Muscle of back (tissue), 11 donors: Measurements from ENCODE around the gene MTHFD1L. TPM values are rescaled to one million over a fixed set of nuclear protein-coding genes. Genes with fewer than 3 reads are reported as not detected.

Source experiments
- DNase-seq, 3 donors: peaks; one replicate each; pipeline versions ENCODE4 v3.0.0 to v3.0.0-alpha.2; 2013
- polyA plus RNA-seq, 10 donors: library from polyadenylated mRNA; unstranded; fragments of 120-200 nt; gene quantifications; one replicate each; pipeline ENCODE4 v1.2.1, GENCODE V29; 2013; ENCODE audit not compliant: insufficient read length in 10 of 10

Gene MTHFD1L
- polyA plus RNA-seq, 10 donors = 20.5 to 31.5 (median 24.6) TPM

DNA sequence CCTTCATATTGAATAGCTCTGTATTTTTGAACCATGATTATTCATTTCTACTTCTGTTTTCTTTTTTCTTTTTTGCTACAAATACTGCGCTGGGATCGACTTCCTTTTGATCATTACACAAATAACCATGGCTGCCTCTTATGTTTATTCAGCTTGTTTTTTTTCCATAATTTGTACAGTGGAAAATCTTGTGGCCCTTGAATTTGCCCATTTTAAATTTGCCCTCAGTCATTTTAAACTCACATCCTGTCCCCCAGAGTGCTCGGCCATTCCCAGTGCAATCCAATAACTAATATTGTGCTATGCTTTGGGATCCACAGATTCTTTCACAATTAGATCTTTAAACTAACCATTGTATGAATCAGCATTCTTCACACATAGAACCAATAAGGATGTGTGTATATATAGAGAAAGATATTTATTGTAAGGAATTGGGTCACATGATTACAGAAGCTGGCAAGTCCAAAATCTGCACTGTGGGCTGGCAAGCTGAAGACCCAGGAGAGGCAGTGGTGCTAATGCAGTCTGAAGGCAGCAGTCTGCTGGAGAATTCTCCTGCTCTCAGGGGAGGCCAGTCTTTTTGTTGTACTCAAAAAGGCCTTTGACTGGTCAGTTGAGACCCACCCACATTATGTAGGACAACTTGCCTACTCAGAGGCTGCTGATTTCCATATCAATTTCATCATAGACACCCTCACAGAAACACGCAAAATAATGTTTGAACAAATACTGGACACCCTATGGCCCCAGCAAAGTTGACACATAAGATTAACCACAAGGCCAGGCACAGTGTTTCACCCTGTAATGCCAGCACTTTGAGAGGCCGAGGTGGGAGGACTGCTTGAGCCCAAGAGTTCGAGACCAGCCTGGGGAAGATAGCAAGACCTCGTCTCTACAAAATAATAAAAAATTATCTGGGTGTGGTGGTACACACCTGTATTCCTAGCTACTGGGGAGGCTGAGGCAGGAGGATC lies 147.1 kb downstream of the MTHFD1L start:
- DNase-seq = no peak

DNA sequence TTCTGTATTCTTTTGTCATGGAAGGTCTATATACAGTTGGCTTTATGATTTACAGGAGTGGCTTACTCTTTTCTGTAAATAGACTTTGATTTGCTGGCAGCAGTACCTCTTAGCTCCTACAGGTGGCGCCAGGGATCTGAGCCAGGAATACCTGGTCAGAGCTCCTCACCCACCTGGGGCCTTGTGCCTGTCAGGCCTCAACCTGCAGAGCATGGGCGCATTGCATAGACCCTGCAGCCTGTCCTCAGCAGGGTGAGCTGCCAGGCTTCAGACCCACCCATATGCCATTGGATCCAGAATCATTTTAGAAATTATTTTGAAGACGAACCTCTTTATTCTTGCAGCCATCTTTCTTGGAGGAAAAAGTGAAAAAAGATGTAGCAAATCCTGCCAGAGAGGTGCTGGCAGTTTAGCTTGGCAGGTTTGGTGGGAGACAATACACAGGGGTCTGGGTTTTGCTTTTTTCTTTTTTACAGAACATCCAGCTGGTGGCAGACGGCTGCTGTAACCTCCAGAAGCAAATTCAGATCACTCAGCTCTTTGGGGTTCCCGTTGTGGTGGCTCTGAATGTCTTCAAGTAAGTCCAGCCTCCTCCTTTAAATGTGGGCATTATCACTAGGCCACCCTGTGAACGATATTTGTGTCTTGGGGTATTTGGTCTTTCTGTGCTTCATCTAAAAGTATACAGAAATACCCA lies 149.1 kb downstream of the MTHFD1L start:
- peak; percentile 63 to 87 (median 82) for DNase-seq

DNA sequence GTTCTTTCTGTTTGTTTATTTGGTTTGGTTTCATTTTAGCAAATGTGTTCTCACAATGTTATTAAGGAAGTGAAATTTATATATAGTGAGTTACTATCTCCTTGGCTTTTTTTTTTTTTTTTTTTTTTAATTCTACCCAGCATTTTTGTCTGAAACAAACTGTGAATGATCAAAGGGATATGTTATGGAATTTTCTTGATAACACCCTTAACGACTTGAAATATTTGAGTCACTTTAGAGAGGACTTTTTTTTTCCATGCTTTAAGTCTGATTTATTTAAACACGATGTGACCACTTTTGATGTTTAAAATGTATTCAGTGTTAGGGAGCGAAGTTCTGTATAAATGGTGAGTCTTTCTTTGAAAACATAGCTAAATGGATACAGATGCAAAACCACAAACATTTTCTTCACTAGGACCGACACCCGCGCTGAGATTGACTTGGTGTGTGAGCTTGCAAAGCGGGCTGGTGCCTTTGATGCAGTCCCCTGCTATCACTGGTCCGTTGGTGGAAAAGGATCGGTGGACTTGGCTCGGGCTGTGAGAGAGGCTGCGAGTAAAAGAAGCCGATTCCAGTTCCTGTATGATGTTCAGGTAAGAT lies 149.7 kb downstream of the MTHFD1L start:
- DNase-seq = no peak

GRCh38 chr6:151016107-151016506 lies 150.6 kb downstream of the MTHFD1L start:
- no peak for DNase-seq

- DNase-seq = no peak
Observed at GRCh38 chr6:151018046-151018445, 152.5 kb downstream of the MTHFD1L start.

- DNase-seq = no peak
Observed at GRCh38 chr6:151018911-151019782, 153.6 kb downstream of the MTHFD1L start.

GRCh38 chr6:151021896-151022295 lies 156.4 kb downstream of the MTHFD1L start:
- peak in 1 of 3 donors; percentile 76 for DNase-seq

- DNase-seq = no peak
Observed at GRCh38 chr6:151022492-151022891, 157.0 kb downstream of the MTHFD1L start.

GRCh38 chr6:151023342-151023741 lies 157.8 kb downstream of the MTHFD1L start:
- DNase-seq = no peak

DNA sequence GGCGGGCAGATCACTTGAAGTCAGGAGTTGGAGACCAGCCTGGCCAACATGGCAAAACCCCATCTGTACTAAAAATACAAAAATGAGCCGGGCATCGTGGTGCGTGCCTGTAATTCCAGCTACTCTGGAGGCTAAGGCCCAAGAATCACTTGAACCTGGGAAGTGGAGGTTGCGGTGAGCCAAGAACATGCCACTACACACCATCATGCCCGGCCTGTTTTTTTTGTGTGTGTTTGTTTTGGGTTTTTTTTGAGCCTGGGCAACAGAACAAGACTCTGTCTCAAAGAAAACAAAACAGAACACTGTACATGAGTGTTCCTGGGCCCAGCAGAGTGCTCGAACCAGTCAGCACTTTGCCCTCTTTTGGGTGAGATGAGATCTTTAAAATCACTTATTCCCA lies 159.1 kb downstream of the MTHFD1L start:
- no peak for DNase-seq

DNA sequence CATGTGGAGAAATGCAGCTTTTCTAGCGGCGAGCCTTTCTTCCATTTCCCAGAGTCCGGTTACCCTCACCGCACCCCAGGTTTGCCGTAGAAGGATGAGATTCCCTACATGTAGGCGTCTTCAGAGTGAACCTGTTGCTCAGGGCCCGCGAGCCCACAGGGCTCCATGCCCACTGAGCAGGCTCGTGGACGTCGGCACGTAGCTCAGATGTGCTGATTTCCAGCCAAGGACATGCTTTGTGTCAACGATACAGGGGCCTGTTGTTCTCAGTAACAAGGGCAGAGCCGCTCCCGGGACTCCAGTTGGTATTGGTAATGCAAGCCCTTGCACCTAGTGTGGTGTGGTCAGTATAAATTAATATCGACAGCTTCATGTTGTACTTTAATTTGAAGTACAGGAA lies 159.6 kb downstream of the MTHFD1L start:
- DNase-seq = peak in 1 of 3 donors; percentile 66

GRCh38 chr6:151026041-151026663 lies 160.7 kb downstream of the MTHFD1L start:
- no peak for DNase-seq

DNA sequence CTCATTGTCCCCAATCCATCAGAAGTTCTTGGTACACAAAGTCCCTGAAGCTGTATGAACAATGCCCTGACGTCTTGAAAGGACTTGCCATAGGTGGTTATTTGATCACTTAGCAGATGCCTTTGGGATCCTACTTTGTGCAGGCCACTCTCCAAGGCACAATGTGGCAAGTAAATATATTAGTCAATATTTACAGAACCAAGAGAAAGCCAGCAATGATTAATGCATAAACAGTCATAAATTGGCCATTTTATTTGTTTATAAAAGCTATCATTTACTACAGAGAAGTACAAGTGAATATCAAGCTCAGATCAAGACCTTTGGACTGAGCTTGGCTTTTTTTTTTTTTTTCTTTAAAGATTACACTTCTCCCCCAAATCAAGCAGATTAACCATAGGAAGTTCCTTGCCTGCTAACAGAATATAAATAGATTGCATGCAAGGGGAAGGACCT lies 161.8 kb downstream of the MTHFD1L start:
- no peak for DNase-seq

- DNase-seq = no peak
Observed at GRCh38 chr6:151027936-151028838, 162.7 kb downstream of the MTHFD1L start.

- no peak for DNase-seq
Observed at GRCh38 chr6:151029970-151030369, 164.5 kb downstream of the MTHFD1L start.

- DNase-seq = no peak
Observed at GRCh38 chr6:151032034-151032433, 166.5 kb downstream of the MTHFD1L start.

DNA sequence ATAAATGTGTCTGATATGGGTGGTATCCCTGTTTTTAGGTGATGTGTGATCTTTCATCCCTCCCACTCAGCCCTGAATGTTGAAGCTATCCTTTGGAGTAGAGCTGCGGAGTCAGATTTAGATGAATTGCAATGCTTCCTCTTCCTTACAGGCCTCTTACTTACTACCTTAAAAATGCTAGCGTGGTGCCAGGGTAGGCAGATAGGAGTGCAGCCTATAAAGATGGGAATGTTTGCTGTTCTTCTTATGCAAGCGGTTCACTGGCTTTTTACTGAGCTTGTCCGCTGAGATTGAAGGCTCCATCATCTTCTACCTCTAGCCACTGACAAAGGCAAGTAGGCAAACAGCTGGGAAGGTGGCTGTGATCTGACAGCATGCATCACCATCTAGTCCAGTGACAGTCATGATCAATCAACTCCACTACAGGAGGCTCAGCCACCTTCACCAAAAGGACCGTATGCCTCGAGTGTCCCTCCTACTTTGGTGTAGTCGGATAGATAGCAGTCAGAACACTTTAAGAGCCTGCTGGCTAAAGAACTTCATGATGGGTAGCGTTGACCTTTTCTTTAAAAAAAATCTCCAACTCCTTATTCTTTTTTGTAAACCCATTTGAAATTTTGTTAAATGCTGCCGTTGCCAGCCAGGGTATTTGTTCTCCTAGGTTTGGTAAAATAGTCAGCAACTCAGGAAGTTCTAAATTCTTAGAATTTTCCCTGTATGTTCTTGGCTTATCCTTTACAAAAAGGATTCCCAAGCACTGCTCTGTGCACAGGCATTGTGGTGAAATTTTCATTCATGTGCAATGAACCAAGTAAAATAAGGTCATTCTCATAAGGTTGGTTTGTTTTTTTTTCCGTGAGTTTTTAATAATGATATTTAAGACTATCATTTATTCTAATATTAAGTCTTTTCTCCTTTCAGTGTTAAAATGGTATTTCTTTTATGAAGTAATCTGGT lies 169.6 kb downstream of the MTHFD1L start:
- DNase-seq = no peak

DNA sequence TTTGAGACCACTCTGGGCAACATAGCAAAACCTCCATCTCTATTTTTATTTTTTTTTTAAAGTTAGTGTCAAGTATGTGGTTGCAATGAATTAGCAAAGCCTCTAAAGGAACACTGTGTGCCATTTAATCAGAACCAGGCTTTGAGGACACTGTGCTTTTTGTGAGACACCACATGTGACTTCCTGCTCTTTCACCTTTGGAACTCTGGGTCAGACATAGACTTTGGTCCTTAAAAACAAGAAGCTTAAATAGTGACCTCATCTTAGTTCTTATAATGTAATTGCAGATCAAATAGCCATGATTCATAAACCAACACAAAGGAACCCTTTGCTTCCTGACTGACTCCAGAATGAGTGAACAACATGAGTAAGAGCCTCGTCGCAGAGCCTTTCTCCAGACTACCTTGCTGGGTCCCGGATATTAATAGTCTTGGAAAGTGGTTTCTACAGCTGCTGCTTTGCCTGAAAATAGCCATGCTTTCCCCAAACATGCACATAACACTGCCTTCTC lies 170.8 kb downstream of the MTHFD1L start:
- peak in 1 of 3 donors; percentile 81 for DNase-seq
